ENCODE data around the gene WDR88. TPM values are rescaled to one million over a fixed set of nuclear protein-coding genes. Genes with fewer than 3 reads are reported as not detected.

The WDR88 gene
- total and polyA plus RNA-seq, 2 of the 8 experiments (the other 6 are each of a cell fraction or from before 2014, with no cell fraction given) = not detected

DNA sequence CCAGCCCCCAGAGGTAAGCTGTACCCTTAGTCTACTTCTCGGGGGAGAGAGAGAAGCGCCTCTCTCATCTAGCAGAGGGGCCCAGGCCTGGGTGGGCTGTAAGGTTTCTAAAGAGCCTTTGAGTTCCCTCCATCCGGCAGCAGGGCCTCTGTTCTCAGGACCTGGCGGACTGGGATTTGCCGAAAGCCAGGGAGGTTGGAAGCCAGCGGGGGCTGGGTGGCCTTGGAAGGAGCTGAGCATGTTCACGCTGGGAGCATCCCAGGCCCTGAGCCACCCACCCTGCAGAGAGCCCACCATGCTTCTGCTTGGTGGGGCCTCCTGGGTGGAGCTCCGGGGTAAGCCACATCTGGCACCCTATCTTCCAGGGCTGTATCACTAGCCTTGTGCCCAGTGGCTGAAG is 86.0 kb downstream of the WDR88 start:
- peaks cover 0 to 2% of the 10 kb centered on the region in 2 experiments for H4K20me1 ChIP-seq (replicated peaks in 1 of 2; ENCODE audit: control insufficient read depth in 1 of 2, insufficient read depth in 2 of 2, low read length in 2 of 2)
- no peaks in the 10 kb centered on the region for H3K36me3 ChIP-seq (ENCODE audit: control insufficient read depth in 2 of 4, insufficient read depth in 4 of 4, low read length in 3 of 4)
- no peak overlapping the region for H3K23ac ChIP-seq (ENCODE audit: insufficient read length)
- H3K27ac ChIP-seq (ENCODE audit: low read depth, low read length) = no peak overlapping the region
- no peaks in the 10 kb centered on the region for H3K79me1 ChIP-seq (ENCODE audit: low read depth, low read length)
- no peak overlapping the region for H2AFZ ChIP-seq (ENCODE audit: low read length)
- no peak overlapping the region for H4K91ac ChIP-seq (replicated peaks; ENCODE audit: insufficient read length, low read length)
- H2BK120ac ChIP-seq (replicated peaks; ENCODE audit: low read depth, low read length) = no peak overlapping the region
- CTCF ChIA-PET (ENCODE audit: partially characterized antibody) = interaction anchor here (1.0 to 1.7 kb wide), 3 partner anchors 17 to 34 kb away, joined by 3 read pairs; no protein-coding TSS in a partner anchor
- no peak overlapping the region for H3K4me2 ChIP-seq (ENCODE audit: insufficient read depth in 1 of 2, low read depth in 2 of 2, low read length in 2 of 2)
- no peak overlapping the region for H3K14ac ChIP-seq (ENCODE audit: insufficient read length)
- 85% methylated on average over 7 of the region's 8 CpGs; no CpG with 5 or more reads in 1 of the 2 experiments for WGBS, 2 experiments (ENCODE audit: extremely low coverage in 1 of 2, insufficient coverage in 1 of 2, insufficient read length in 1 of 2, insufficient replicate concordance in 2 of 2, low coverage in 1 of 2, low lambda C conversion rate in 2 of 2, missing lambda C conversion rate in 1 of 2)
- no peak overlapping the region for H3K56ac ChIP-seq (replicated peaks; ENCODE audit: insufficient read length, low read depth, low read length)
- no peak overlapping the region for H3K18ac ChIP-seq (ENCODE audit: extremely low read depth, low read length)
- H3K23me2 ChIP-seq (ENCODE audit: low read depth, low read length) = no peaks in the 10 kb centered on the region
- no peak overlapping the region for H4K5ac ChIP-seq (ENCODE audit: insufficient read length, low read depth, low read length)
- H2BK5ac ChIP-seq (ENCODE audit: low read depth, low read length) = no peak overlapping the region
- H2BK12ac ChIP-seq (ENCODE audit: low read depth, low read length) = no peak overlapping the region
- H2BK15ac ChIP-seq (ENCODE audit: low read length) = no peak overlapping the region
- H2BK20ac ChIP-seq (ENCODE audit: low read length) = no peak overlapping the region
- no peak overlapping the region for H3K4me3 ChIP-seq (ENCODE audit: extremely low read depth in 1 of 4, insufficient read depth in 2 of 4, low read depth in 3 of 4, low read length in 4 of 4)
- no peak overlapping the region for H3K4ac ChIP-seq (replicated peaks; ENCODE audit: insufficient read length, low read depth, low read length)
- H3K79me2 ChIP-seq (ENCODE audit: control insufficient read depth in 1 of 2, insufficient read depth in 2 of 2, low read length in 2 of 2) = no peaks in the 10 kb centered on the region
- no peak overlapping the region for H4K8ac ChIP-seq (ENCODE audit: extremely low read depth, insufficient read depth, low read length)
- H3K4me1 ChIP-seq (replicated peaks in 1 of 4; ENCODE audit: control insufficient read depth in 3 of 4, insufficient read depth in 4 of 4, low read length in 3 of 4) = peaks cover 0 to 2% (median under 1%) of the 10 kb centered on the region in 4 experiments; a peak in 2 of 7 replicates
- no peak for DNase-seq (ENCODE audit: low read depth in 1 of 2, low spot score in 2 of 2)
- no peaks in the 10 kb centered on the region for H3K9me3 ChIP-seq (ENCODE audit: insufficient read depth in 2 of 2, low read depth in 1 of 2, low read length in 1 of 2)
- FAIRE-seq = no peak
- POLR2A ChIA-PET (ENCODE audit: partially characterized antibody) = interaction anchor here (1.1 kb wide), 1 partner anchor 10 kb away, joined by 3 read pairs; no protein-coding TSS in a partner anchor
- H2AK5ac ChIP-seq (ENCODE audit: low read depth, low read length) = no peak overlapping the region
- H3K9ac ChIP-seq (replicated peaks in 1 of 4; ENCODE audit: extremely low read depth in 1 of 4, low read depth in 3 of 4, low read length in 3 of 4) = no peak overlapping the region
- no peaks in the 10 kb centered on the region for H3K27me3 ChIP-seq (replicated peaks in 1 of 4; ENCODE audit: control insufficient read depth in 3 of 4, extremely low read depth in 1 of 4, insufficient read depth in 3 of 4, low read length in 3 of 4)
- TF ChIP-seq CHD2 (IDR thresholded peaks at IDR 0.05; ENCODE audit: low read length) (no peak), PHF8 (conservative IDR thresholded peaks at IDR 0.05; ENCODE audit: low read depth, low read length) (no peak), BCL11A (IDR thresholded peaks at IDR 0.05; ENCODE audit: low read depth in 2 of 2, low read length in 2 of 2) (no peak), POLR2A (IDR thresholded peaks at IDR 0.05; ENCODE audit: control extremely low read depth in 1 of 2, low read depth in 2 of 2, low read length in 2 of 2) (no peak), MAFK (IDR thresholded peaks at IDR 0.05; ENCODE audit: low read depth, low read length) (no peak), SUZ12 (IDR thresholded peaks at IDR 0.05; ENCODE audit: low read length) (no peak), RAD21 (IDR thresholded peaks at IDR 0.05 in 1 of 2, conservative IDR thresholded peaks at IDR 0.05 in 1 of 2; ENCODE audit: low read depth in 2 of 2, low read length in 2 of 2) (no peak), ZNF274 (IDR thresholded peaks at IDR 0.05; ENCODE audit: borderline replicate concordance, extremely low read depth, low read length) (no peak), TAF1 (IDR thresholded peaks at IDR 0.05; ENCODE audit: low read depth, low read length) (no peak)

All from H1 (cell line).